Endothelial cell of umbilical vein (primary cell): ENCODE results near the gene SLC35G3. TPM values are rescaled to one million over a fixed set of nuclear protein-coding genes. Genes with fewer than 3 reads are reported as not detected.

ENCODE experiments used
- BruUV-seq: library from RNA; stranded (reverse); fragments of 400-500 nt; replicated peaks from 2 replicates; lab custom pipeline; 2021; lab: Mats Ljungman, UMichigan
- CTCF ChIA-PET: fragments of 300-600, 350-600 bp; sonication (Branson Sonifier 250); formaldehyde crosslinking; loops from one replicate; lab custom pipeline; 2021; ENCODE audit warnings: antibody characterized with exemption, inconsistent platforms; lab: Charles Lee
- POLR2A ChIA-PET: fragments of 300-600, 350-600 bp; sonication (Branson Sonifier 250); formaldehyde crosslinking; loops from one replicate; lab custom pipeline; 2021; ENCODE audit warnings: antibody characterized with exemption, inconsistent platforms; lab: Charles Lee
- DNase-seq: peaks from one replicate; pipeline ENCODE4 v3.0.0-alpha.2; 2011; ENCODE audit warnings: low read depth, low spot score
- FAIRE-seq: peaks from 2 replicates; lab custom pipeline; 2011; peaks lifted over from hg19 to GRCh38; lab: Jason Lieb, UNC
- H2AFZ ChIP-seq: 2 replicates; pipeline ENCODE4 v1.6.0; 2012; ENCODE audit warnings: low read depth, low read length, control low read depth, inconsistent platforms
- H3K27ac ChIP-seq: 2 replicates; pipeline ENCODE4 v1.5.1; 2011; ENCODE audit warnings: low read depth, mild to moderate bottlenecking, control low read depth, low read length, moderate library complexity; ENCODE audit not compliant: insufficient read depth
- H3K27me3 ChIP-seq, 2 experiments: 2 replicates each; pipeline versions ENCODE4 v1.6.0 to v1.6.1; 2011; ENCODE audit warnings: low read length in 2 of 2, mixed read lengths in 1 of 2; ENCODE audit not compliant: control insufficient read depth in 2 of 2, insufficient read depth in 2 of 2
- H3K36me3 ChIP-seq, 2 experiments: 2 replicates in 1 of 2; 3 replicates in 1 of 2; pipeline ENCODE4 v1.5.1; 2011; ENCODE audit warnings: low read length in 2 of 2, mild to moderate bottlenecking in 1 of 2, moderate library complexity in 1 of 2; ENCODE audit not compliant: control insufficient read depth in 2 of 2, insufficient read depth in 2 of 2; ENCODE audit errors: extremely low read depth in 1 of 2
- H3K4me1 ChIP-seq: 3 replicates; pipeline ENCODE4 v1.5.1; 2011; ENCODE audit warnings: mild to moderate bottlenecking, low read length; ENCODE audit not compliant: control insufficient read depth, insufficient read depth; ENCODE audit errors: extremely low read depth
- H3K4me2 ChIP-seq: 2 replicates; pipeline ENCODE4 v1.6.1; 2011; ENCODE audit warnings: low read length, control low read depth, mixed read lengths; ENCODE audit not compliant: insufficient read depth
- H3K4me3 ChIP-seq, 3 experiments: fragments of 200-600 bp in 1 of 3; sonication (generic), shearing (Covaris generic) in 1 of 3; replicated peaks in 1 of 3; 2 replicates each; pipeline ENCODE4 v1.5.1; 2011 to 2016; ENCODE audit warnings: control low read depth in 3 of 3, low read length in 3 of 3, mild to moderate bottlenecking in 2 of 3, inconsistent platforms in 1 of 3, low read depth in 1 of 3, moderate library complexity in 1 of 3; ENCODE audit not compliant: insufficient read depth in 1 of 3
- H3K79me2 ChIP-seq: 2 replicates; pipeline ENCODE4 v1.6.0; 2012; ENCODE audit warnings: low read length, inconsistent platforms; ENCODE audit not compliant: control insufficient read depth, insufficient read depth
- H3K9ac ChIP-seq: replicated peaks from 2 replicates; pipeline ENCODE3; 2011; ENCODE audit warnings: low read length, control low read depth; ENCODE audit not compliant: insufficient read depth; ENCODE audit errors: extremely low read depth
- H3K9me1 ChIP-seq: replicated peaks from 3 replicates; pipeline ENCODE4 v1.6.0; 2011; ENCODE audit warnings: mild to moderate bottlenecking, low read length; ENCODE audit not compliant: control insufficient read depth, insufficient read depth; ENCODE audit errors: extremely low read depth
- H3K9me3 ChIP-seq: replicated peaks from 2 replicates; pipeline ENCODE4 v1.5.1; 2012; ENCODE audit warnings: low read length, inconsistent platforms; ENCODE audit not compliant: control insufficient read depth, insufficient read depth
- H4K20me1 ChIP-seq: replicated peaks from 2 replicates; pipeline ENCODE3; 2011; ENCODE audit warnings: mild to moderate bottlenecking, low read length; ENCODE audit not compliant: control insufficient read depth, insufficient read depth; ENCODE audit errors: extremely low read depth
- EZH2 ChIP-seq: IDR thresholded peaks from 2 replicates; pipeline ENCODE4 v1.6.1; 2012; ENCODE audit warnings: borderline replicate concordance, low read depth, mild to moderate bottlenecking, moderate library complexity, low read length, inconsistent platforms; ENCODE audit not compliant: severe bottlenecking
- FOS ChIP-seq: IDR thresholded peaks from 2 replicates; pipeline ENCODE4 v1.6.1; 2011; ENCODE audit warnings: mild to moderate bottlenecking, low read length, moderate library complexity, borderline replicate concordance; ENCODE audit not compliant: insufficient read depth
- GATA2 ChIP-seq: IDR thresholded peaks from 2 replicates; pipeline ENCODE4 v1.7.0; 2011; ENCODE audit warnings: low read depth, mild to moderate bottlenecking, moderate library complexity, mixed read lengths, low read length; ENCODE audit not compliant: insufficient read length, insufficient read depth
- MYC ChIP-seq: IDR thresholded peaks from one replicate; pipeline ENCODE4 v1.6.1; 2011; ENCODE audit warnings: mild to moderate bottlenecking, low read depth, low read length
- POLR2AphosphoS5 ChIP-seq: IDR thresholded peaks from 2 replicates; pipeline ENCODE4 v1.6.1; 2012; ENCODE audit warnings: low read depth, mild to moderate bottlenecking, control low read depth, low read length, moderate library complexity; ENCODE audit not compliant: insufficient read depth
- dilution Hi-C: fragments of 300-500 bp; cut with MboI; formaldehyde crosslinking; loops from one replicate; pipeline ENCODE4 v1.15.0; 2019; ENCODE audit warnings: low sequenced_read_pairs; ENCODE audit not compliant: extremely low pct_ligation_motif_present
- intact Hi-C: fragments of 100-400 bp; cut with micrococcal nuclease; formaldehyde crosslinking; loops from one replicate; pipeline ENCODE4 v1.10.0; 2022
- polyA plus RNA-seq, 4 experiments: library from polyadenylated mRNA; depleted of rRNA in 3 of 4; stranded (reverse) in 3 of 4; unstranded in 1 of 4; fragments of >200 nt; gene quantifications; 2 replicates each; pipeline versions ENCODE4 v1.2.1 to v1.2.3, GENCODE V29; 2011 to 2012; ENCODE audit warnings: missing spikeins in 1 of 4
- total RNA-seq: library from RNA; stranded (reverse); gene quantifications from 2 replicates; pipeline ENCODE4 v1.2.3, GENCODE V29; 2021
- TF ChIP-seq, protein P1 (sequence below), 2 donors: IDR thresholded peaks; 1 replicate in 1 of 2; 2 replicates in 1 of 2; pipeline ENCODE4 v1.5.1; 2011; ENCODE audit warnings: low read length in 2 of 2, mild to moderate bottlenecking in 2 of 2, moderate library complexity in 2 of 2, control low read depth in 1 of 2, inconsistent platforms in 1 of 2, low read depth in 1 of 2; ENCODE audit not compliant: insufficient read depth in 1 of 2; ENCODE audit errors: extremely low read depth in 1 of 2
- TF ChIP-seq, protein P2 (sequence below): IDR thresholded peaks from 2 replicates; pipeline ENCODE4 v1.6.1; 2011; ENCODE audit not compliant: insufficient read depth, insufficient read length

The SLC35G3 gene
- total and polyA plus RNA-seq, 2 donors (not counting 3 experiments of a cell fraction or from before 2014, with no cell fraction given), result not detected

- TF ChIP-seq, protein P1, sequence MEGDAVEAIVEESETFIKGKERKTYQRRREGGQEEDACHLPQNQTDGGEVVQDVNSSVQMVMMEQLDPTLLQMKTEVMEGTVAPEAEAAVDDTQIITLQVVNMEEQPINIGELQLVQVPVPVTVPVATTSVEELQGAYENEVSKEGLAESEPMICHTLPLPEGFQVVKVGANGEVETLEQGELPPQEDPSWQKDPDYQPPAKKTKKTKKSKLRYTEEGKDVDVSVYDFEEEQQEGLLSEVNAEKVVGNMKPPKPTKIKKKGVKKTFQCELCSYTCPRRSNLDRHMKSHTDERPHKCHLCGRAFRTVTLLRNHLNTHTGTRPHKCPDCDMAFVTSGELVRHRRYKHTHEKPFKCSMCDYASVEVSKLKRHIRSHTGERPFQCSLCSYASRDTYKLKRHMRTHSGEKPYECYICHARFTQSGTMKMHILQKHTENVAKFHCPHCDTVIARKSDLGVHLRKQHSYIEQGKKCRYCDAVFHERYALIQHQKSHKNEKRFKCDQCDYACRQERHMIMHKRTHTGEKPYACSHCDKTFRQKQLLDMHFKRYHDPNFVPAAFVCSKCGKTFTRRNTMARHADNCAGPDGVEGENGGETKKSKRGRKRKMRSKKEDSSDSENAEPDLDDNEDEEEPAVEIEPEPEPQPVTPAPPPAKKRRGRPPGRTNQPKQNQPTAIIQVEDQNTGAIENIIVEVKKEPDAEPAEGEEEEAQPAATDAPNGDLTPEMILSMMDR (IDR thresholded peaks at IDR 0.05; ENCODE audit: extremely low read depth in 1 of 2, insufficient read depth in 1 of 2, low read depth in 1 of 2, low read length in 2 of 2), result no peak
- TF ChIP-seq MYC (no peak), GATA2 (no peak), POLR2AphosphoS5 (no peak), FOS (no peak), EZH2 (no peak)
- TF ChIP-seq, protein P2, sequence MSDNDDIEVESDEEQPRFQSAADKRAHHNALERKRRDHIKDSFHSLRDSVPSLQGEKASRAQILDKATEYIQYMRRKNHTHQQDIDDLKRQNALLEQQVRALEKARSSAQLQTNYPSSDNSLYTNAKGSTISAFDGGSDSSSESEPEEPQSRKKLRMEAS, result no peak
- Histone ChIP-seq H3K4me3 (no peak overlapping the region), H3K4me2 (no peak overlapping the region), H3K79me2 (no peaks in the 10 kb centered on the region), H2AFZ (no peak overlapping the region), H3K27ac (no peak overlapping the region), H3K27me3 (peaks cover 4 to 11% of the 10 kb centered on the region in 2 experiments), H4K20me1 (no peaks in the 10 kb centered on the region), H3K4me1 (no peaks in the 10 kb centered on the region), H3K9ac (no peak overlapping the region), H3K36me3 (no peaks in the 10 kb centered on the region), H3K9me3 (no peaks in the 10 kb centered on the region), H3K9me1 (no peaks in the 10 kb centered on the region)
- DNase-seq, result no peak
- CTCF ChIA-PET, result interaction anchor here (1.1 to 3.9 kb wide), 2 partner anchors 8 to 377 kb away, joined by 4 to 15 read pairs; no protein-coding TSS in a partner anchor
- FAIRE-seq, result no peak
- intact Hi-C loops (no loop called here), dilution Hi-C loops (no loop called here)
- BruUV-seq, result no TSS peak
- POLR2A ChIA-PET, result no interaction called here
Measured at GRCh38 chr17:35162755-35163154, 31.4 kb downstream of the SLC35G3 start.
